ENCODE data around the gene IL22RA2.

- TF ChIP-seq, protein P1, sequence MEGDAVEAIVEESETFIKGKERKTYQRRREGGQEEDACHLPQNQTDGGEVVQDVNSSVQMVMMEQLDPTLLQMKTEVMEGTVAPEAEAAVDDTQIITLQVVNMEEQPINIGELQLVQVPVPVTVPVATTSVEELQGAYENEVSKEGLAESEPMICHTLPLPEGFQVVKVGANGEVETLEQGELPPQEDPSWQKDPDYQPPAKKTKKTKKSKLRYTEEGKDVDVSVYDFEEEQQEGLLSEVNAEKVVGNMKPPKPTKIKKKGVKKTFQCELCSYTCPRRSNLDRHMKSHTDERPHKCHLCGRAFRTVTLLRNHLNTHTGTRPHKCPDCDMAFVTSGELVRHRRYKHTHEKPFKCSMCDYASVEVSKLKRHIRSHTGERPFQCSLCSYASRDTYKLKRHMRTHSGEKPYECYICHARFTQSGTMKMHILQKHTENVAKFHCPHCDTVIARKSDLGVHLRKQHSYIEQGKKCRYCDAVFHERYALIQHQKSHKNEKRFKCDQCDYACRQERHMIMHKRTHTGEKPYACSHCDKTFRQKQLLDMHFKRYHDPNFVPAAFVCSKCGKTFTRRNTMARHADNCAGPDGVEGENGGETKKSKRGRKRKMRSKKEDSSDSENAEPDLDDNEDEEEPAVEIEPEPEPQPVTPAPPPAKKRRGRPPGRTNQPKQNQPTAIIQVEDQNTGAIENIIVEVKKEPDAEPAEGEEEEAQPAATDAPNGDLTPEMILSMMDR (IDR thresholded peaks at IDR 0.05), result peak; percentile 72 to 86 (median 79)
- no peak for TF ChIP-seq POLR2A (IDR thresholded peaks at IDR 0.05)
Observed at GRCh38 chr6:137094411-137095008, 78.9 kb downstream of the IL22RA2 start.

All from uterus (tissue), 2 donors.